Keratinocyte (primary cell): ENCODE results near the gene ARHGEF6. TPM values are rescaled to one million over a fixed set of nuclear protein-coding genes. Genes with fewer than 3 reads are reported as not detected.

Source experiments
- DNase-seq: peaks from one replicate; pipeline ENCODE4 v3.0.0-alpha.2; 2011; ENCODE audit warnings: low read depth, missing footprints, low spot score
- FAIRE-seq: peaks from 2 replicates; lab custom pipeline; 2011; peaks lifted over from hg19 to GRCh38; lab: Jason Lieb, UNC
- H2AFZ ChIP-seq: 2 replicates; pipeline ENCODE4 v1.6.0; 2012; ENCODE audit warnings: low read length, control low read depth, inconsistent platforms; ENCODE audit not compliant: control insufficient read depth
- H3K27ac ChIP-seq: 2 replicates; pipeline ENCODE4 v1.5.1; 2011; ENCODE audit warnings: low read length; ENCODE audit not compliant: control insufficient read depth, insufficient read depth
- H3K27me3 ChIP-seq: 3 replicates; pipeline ENCODE4 v1.6.0; 2011; ENCODE audit warnings: low read length; ENCODE audit not compliant: control insufficient read depth, insufficient read depth; ENCODE audit errors: extremely low read depth
- H3K36me3 ChIP-seq, 2 experiments: 2 replicates in 1 of 2; 3 replicates in 1 of 2; pipeline ENCODE4 v1.5.1; 2011; ENCODE audit warnings: low read length in 2 of 2, mild to moderate bottlenecking in 1 of 2; ENCODE audit not compliant: control insufficient read depth in 2 of 2, insufficient read depth in 2 of 2; ENCODE audit errors: extremely low read depth in 1 of 2
- H3K4me1 ChIP-seq: 3 replicates; pipeline ENCODE4 v1.5.1; 2011; ENCODE audit warnings: low read length; ENCODE audit not compliant: control insufficient read depth, insufficient read depth; ENCODE audit errors: extremely low read depth
- H3K4me2 ChIP-seq: 3 replicates; pipeline ENCODE4 v1.6.0; 2011; ENCODE audit warnings: low read depth, low read length; ENCODE audit not compliant: control insufficient read depth, insufficient read depth; ENCODE audit errors: extremely low read depth
- H3K4me3 ChIP-seq, 3 experiments: fragments of 200-600 bp in 1 of 3; sonication (generic) in 1 of 3; 2 replicates in 2 of 3; 3 replicates in 1 of 3; pipeline ENCODE4 v1.5.1; 2011 to 2016; ENCODE audit warnings: low read length in 3 of 3, mild to moderate bottlenecking in 3 of 3, control low read depth in 2 of 3, inconsistent platforms in 1 of 3, low read depth in 1 of 3, mixed read lengths in 1 of 3, mixed run types in 1 of 3, moderate library complexity in 1 of 3; ENCODE audit not compliant: control insufficient read depth in 2 of 3, insufficient read depth in 2 of 3; ENCODE audit errors: extremely low read depth in 1 of 3
- H3K79me2 ChIP-seq: 2 replicates; pipeline ENCODE4 v1.6.0; 2012; ENCODE audit warnings: low read length; ENCODE audit not compliant: control insufficient read depth, insufficient read depth
- H3K9ac ChIP-seq: 3 replicates; pipeline ENCODE4 v1.6.0; 2011; ENCODE audit warnings: low read length; ENCODE audit not compliant: control insufficient read depth, insufficient read depth; ENCODE audit errors: extremely low read depth
- H3K9me1 ChIP-seq: 3 replicates; pipeline ENCODE4 v1.6.0; 2011; ENCODE audit warnings: low read length; ENCODE audit not compliant: control insufficient read depth, insufficient read depth; ENCODE audit errors: extremely low read depth
- H3K9me3 ChIP-seq: 2 replicates; pipeline ENCODE4 v1.5.1; 2012; ENCODE audit warnings: low read depth, low read length; ENCODE audit not compliant: control insufficient read depth
- H4K20me1 ChIP-seq: 3 replicates; pipeline ENCODE4 v1.6.0; 2011; ENCODE audit warnings: low read length; ENCODE audit not compliant: control insufficient read depth, insufficient read depth; ENCODE audit errors: extremely low read depth
- EZH2 ChIP-seq: IDR thresholded peaks from one replicate; pipeline ENCODE4 v1.6.1; 2012; ENCODE audit warnings: inconsistent platforms, mild to moderate bottlenecking, low read length, moderate library complexity
- dilution Hi-C: fragments of 300-500 bp; cut with MboI; formaldehyde crosslinking; loops from one replicate; pipeline ENCODE4 v1.7.0; 2020; ENCODE audit warnings: low sequenced_read_pairs; ENCODE audit not compliant: extremely low pct_ligation_motif_present
- polyA plus RNA-seq, 5 experiments: library from polyadenylated mRNA; depleted of rRNA in 3 of 5; stranded (reverse) in 3 of 5; stranded (forward) in 1 of 5; unstranded in 1 of 5; fragments of >200 nt; gene quantifications; 1 replicate in 1 of 5; 2 replicates in 3 of 5; 3 replicates in 1 of 5; pipeline versions ENCODE4 v1.2.1 to v1.2.3, GENCODE V29; 2011 to 2012; ENCODE audit warnings: missing spikeins in 2 of 5, low read depth in 1 of 5, low replicate concordance in 1 of 5
- TF ChIP-seq, protein P1 (sequence below), 3 experiments: IDR thresholded peaks in 1 of 3; conservative IDR thresholded peaks in 1 of 3; optimal IDR thresholded peaks in 1 of 3; 2 replicates in 2 of 3; 3 replicates in 1 of 3; pipeline versions ENCODE3 to v1.5.1; 2011; ENCODE audit warnings: low read length in 3 of 3, mild to moderate bottlenecking in 3 of 3, moderate library complexity in 2 of 3, control low read depth in 1 of 3, inconsistent platforms in 1 of 3; ENCODE audit not compliant: insufficient read depth in 2 of 3; ENCODE audit errors: extremely low read depth in 1 of 3

ARHGEF6 gene
- polyA plus RNA-seq, 1 donor (not counting 4 experiments of a cell fraction or from before 2014, with no cell fraction given): 0.18 TPM

DNA sequence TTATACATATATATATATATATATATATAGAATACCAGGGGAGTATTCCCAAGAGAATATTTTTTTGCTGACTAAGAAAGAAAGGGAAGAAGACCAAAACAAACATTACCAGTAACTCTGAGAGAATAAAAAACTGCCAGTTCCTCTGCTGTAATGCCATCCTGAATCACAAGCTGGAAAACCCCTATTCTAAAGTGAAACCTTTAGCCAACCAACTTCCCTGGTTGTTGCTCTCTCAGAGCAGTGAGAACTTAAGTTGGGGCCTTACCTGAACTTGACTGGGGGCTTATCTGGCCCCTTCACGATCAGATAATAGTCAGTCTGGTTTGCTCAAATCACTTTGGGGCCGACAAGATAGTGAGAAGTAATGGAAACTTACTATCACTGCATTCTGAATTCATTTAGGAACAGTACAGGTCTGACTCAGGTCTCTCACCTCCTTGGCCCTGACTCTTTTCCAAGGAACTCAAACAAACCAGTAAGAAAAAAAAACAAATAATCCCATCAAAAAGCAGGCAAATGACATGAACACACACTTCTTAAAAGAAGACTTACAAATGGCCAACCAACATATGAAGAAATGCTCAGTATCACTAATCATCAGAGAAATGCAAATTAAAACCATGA, 70.3 kb downstream of the ARHGEF6 start:
- Histone ChIP-seq H3K79me2 (no peaks in the 10 kb centered on the region), H3K9ac (no peak overlapping the region), H2AFZ (peak overlapping the region; percentile 28), H3K27ac (no peak overlapping the region), H3K9me1 (no peaks in the 10 kb centered on the region), H4K20me1 (no peaks in the 10 kb centered on the region), H3K4me2 (no peak overlapping the region), H3K4me3 (no peak overlapping the region), H3K9me3 (no peaks in the 10 kb centered on the region), H3K36me3 (no peaks in the 10 kb centered on the region), H3K27me3 (no peaks in the 10 kb centered on the region), H3K4me1 (no peaks in the 10 kb centered on the region)
- dilution Hi-C loops: no loop called here
- FAIRE-seq (no peak), DNase-seq (no peak)
- TF ChIP-seq EZH2: no peak
- TF ChIP-seq, protein P1, sequence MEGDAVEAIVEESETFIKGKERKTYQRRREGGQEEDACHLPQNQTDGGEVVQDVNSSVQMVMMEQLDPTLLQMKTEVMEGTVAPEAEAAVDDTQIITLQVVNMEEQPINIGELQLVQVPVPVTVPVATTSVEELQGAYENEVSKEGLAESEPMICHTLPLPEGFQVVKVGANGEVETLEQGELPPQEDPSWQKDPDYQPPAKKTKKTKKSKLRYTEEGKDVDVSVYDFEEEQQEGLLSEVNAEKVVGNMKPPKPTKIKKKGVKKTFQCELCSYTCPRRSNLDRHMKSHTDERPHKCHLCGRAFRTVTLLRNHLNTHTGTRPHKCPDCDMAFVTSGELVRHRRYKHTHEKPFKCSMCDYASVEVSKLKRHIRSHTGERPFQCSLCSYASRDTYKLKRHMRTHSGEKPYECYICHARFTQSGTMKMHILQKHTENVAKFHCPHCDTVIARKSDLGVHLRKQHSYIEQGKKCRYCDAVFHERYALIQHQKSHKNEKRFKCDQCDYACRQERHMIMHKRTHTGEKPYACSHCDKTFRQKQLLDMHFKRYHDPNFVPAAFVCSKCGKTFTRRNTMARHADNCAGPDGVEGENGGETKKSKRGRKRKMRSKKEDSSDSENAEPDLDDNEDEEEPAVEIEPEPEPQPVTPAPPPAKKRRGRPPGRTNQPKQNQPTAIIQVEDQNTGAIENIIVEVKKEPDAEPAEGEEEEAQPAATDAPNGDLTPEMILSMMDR (optimal IDR thresholded peaks at IDR 0.05 in 1 of 3, IDR thresholded peaks at IDR 0.05 in 1 of 3, conservative IDR thresholded peaks at IDR 0.05 in 1 of 3; ENCODE audit: extremely low read depth in 1 of 3, insufficient read depth in 2 of 3, low read length in 3 of 3): no peak

DNA sequence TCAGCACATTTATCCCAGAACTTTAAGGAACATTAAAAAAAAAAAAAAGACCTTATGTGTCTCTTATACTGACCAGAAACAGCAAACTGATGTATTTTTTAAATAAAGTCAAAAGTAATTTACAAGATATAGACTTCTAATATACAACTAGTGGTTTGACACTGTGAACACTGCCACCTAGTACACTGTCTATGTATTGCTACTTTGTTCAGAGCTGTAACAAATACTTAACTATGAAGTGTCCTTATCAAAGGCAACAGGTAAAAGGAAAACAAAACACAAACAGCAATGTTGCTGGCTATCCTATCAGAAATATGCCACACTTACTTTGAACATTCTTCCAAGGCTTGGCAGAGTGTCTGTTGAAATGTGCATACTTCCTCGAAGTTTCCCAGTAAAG, 72.4 kb downstream of the ARHGEF6 start:
- H3K4me3 ChIP-seq: no peak overlapping the region
- dilution Hi-C loops: no loop called here

More for the DNA sequence above, 72.4 kb downstream of the ARHGEF6 start:
- no peaks in the 10 kb centered on the region for H3K27me3 ChIP-seq
- no peaks in the 10 kb centered on the region for H3K4me1 ChIP-seq
- DNase-seq (no peak), FAIRE-seq (no peak)
- no peaks in the 10 kb centered on the region for H3K9me3 ChIP-seq
- H3K27ac ChIP-seq: no peak overlapping the region
- H4K20me1 ChIP-seq: no peaks in the 10 kb centered on the region
- no peak overlapping the region for H3K4me2 ChIP-seq
- no peak overlapping the region for H2AFZ ChIP-seq
- H3K79me2 ChIP-seq: no peaks in the 10 kb centered on the region
- no peak for TF ChIP-seq EZH2
- TF ChIP-seq, protein P1 (optimal IDR thresholded peaks at IDR 0.05 in 1 of 3, IDR thresholded peaks at IDR 0.05 in 1 of 3, conservative IDR thresholded peaks at IDR 0.05 in 1 of 3; ENCODE audit: extremely low read depth in 1 of 3, insufficient read depth in 2 of 3, low read length in 3 of 3): peak in 2 of 3 experiments; percentile 31 to 51
- no peak overlapping the region for H3K9ac ChIP-seq
- no peaks in the 10 kb centered on the region for H3K36me3 ChIP-seq
- H3K9me1 ChIP-seq: no peaks in the 10 kb centered on the region
